K562 (cell line): Measurements from ENCODE around the gene EVI5. TPM values are rescaled to one million over a fixed set of nuclear protein-coding genes. Genes with fewer than 3 reads are reported as not detected.
"Not testable (repeated sequence)": the region's sequence is repeated elsewhere in the genome, so short reads cannot be mapped to it uniquely, and the experiment has no call there.

ENCODE experiments used
- ATAC-seq: fragments of 200-7000 bp; cut with Tn5 transposase; 3 replicates; pipeline ENCODE4 v1.9.1; 2020; ENCODE audit warnings: moderate library complexity
- BruUV-seq: library from RNA; stranded (reverse); fragments of 400-500 nt; replicated peaks from 2 replicates; lab custom pipeline; 2021; lab: Mats Ljungman, UMichigan
- CTCF ChIA-PET: fragments of 300-600 bp; formaldehyde crosslinking; extraction: SDS; loops from one replicate; lab custom pipeline; 2021; ENCODE audit warnings: low intra/inter-chr PET ratio; lab: Yijun Ruan, JAX
- POLR2A ChIA-PET: fragments of 300-600, 350-650 bp; sonication (Branson Sonifier 250); formaldehyde crosslinking; extraction: SDS; loops from one replicate; lab custom pipeline; 2021; ENCODE audit warnings: antibody characterized with exemption, inconsistent platforms; lab: Yijun Ruan, JAX
- DNase-seq, 4 experiments: peaks; one replicate each; pipeline versions ENCODE4 v3.0.0 to v3.0.0-alpha.2; 2011 to 2018; ENCODE audit warnings: low spot score in 3 of 4, mixed read lengths in 3 of 4; ENCODE audit errors: extremely low read depth in 1 of 4
- FAIRE-seq: peaks from 2 replicates; lab custom pipeline; 2011; peaks lifted over from hg19 to GRCh38; lab: Jason Lieb, UNC
- H2AFZ ChIP-seq: 2 replicates; pipeline ENCODE4 v1.6.0; 2011; ENCODE audit warnings: low read depth, low read length, control low read depth, inconsistent platforms
- H3K27ac ChIP-seq: fragments of 200-600 bp; 3 replicates; pipeline ENCODE4 v1.8.0; 2011; ENCODE audit warnings: low read depth, mild to moderate bottlenecking, control low read depth, inconsistent platforms, low read length, moderate library complexity, mixed read lengths; ENCODE audit errors: extremely low read depth
- H3K27me3 ChIP-seq, 2 experiments: fragments of 300-600 bp in 1 of 2; 2 replicates in 1 of 2; 3 replicates in 1 of 2; pipeline versions ENCODE4 v1.6.0 to v1.8.0; 2011; ENCODE audit warnings: inconsistent platforms in 2 of 2, low read length in 2 of 2, mild to moderate bottlenecking in 1 of 2, mixed read lengths in 1 of 2, moderate library complexity in 1 of 2; ENCODE audit not compliant: control insufficient read depth in 2 of 2, insufficient read depth in 2 of 2
- H3K36me3 ChIP-seq: fragments of 300-600 bp; 3 replicates; pipeline ENCODE4 v1.8.0; 2011; ENCODE audit warnings: mild to moderate bottlenecking, low read length, inconsistent platforms; ENCODE audit not compliant: control insufficient read depth, insufficient read depth
- H3K4me1 ChIP-seq, 2 experiments: fragments of 200-600 bp in 1 of 2; replicated peaks in 1 of 2; 2 replicates in 1 of 2; 3 replicates in 1 of 2; pipeline versions ENCODE4 v1.5.1 to v1.8.0; 2011; ENCODE audit warnings: inconsistent platforms in 2 of 2, low read length in 2 of 2, mild to moderate bottlenecking in 1 of 2, mixed read lengths in 1 of 2, moderate library complexity in 1 of 2; ENCODE audit not compliant: control insufficient read depth in 2 of 2, insufficient read depth in 2 of 2
- H3K4me2 ChIP-seq: 2 replicates; pipeline ENCODE4 v1.6.1; 2011; ENCODE audit warnings: low read length, control low read depth, inconsistent platforms, mixed read lengths; ENCODE audit not compliant: insufficient read depth
- H3K4me3 ChIP-seq: fragments of 200-600 bp; sonication (generic), shearing (Covaris generic); 2 replicates; pipeline ENCODE4 v1.5.1; 2016; ENCODE audit warnings: control low read depth, inconsistent platforms
- H3K79me2 ChIP-seq: fragments of 200-600 bp; 3 replicates; pipeline ENCODE4 v1.8.0; 2011; ENCODE audit warnings: low read length, inconsistent platforms; ENCODE audit not compliant: control insufficient read depth, insufficient read depth
- H3K9ac ChIP-seq, 2 experiments: 2 replicates each; pipeline versions ENCODE4 v1.6.0 to v1.6.1; 2011; ENCODE audit warnings: low read depth in 2 of 2, low read length in 2 of 2, control low read depth in 1 of 2, inconsistent platforms in 1 of 2, mild to moderate bottlenecking in 1 of 2, mixed read lengths in 1 of 2; ENCODE audit not compliant: insufficient read depth in 1 of 2
- H3K9me1 ChIP-seq: one replicate; pipeline ENCODE4 v1.6.0; 2011; ENCODE audit warnings: inconsistent platforms, mild to moderate bottlenecking, low read length, moderate library complexity; ENCODE audit not compliant: control insufficient read depth, insufficient read depth
- H3K9me3 ChIP-seq: replicated peaks from 2 replicates; pipeline ENCODE4 v1.5.1; 2011; ENCODE audit warnings: low read depth, low read length, inconsistent platforms; ENCODE audit not compliant: control insufficient read depth, insufficient read depth
- H4K20me1 ChIP-seq: replicated peaks from 2 replicates; pipeline ENCODE4 v1.6.1; 2011; ENCODE audit warnings: low read length, inconsistent platforms, mixed read lengths; ENCODE audit not compliant: control insufficient read depth, insufficient read depth
- TBL1XR1 ChIP-seq, 2 experiments: IDR thresholded peaks; 2 replicates each; pipeline ENCODE4 v1.6.1; 2012; ENCODE audit warnings: improper control_type of control experiment in 2 of 2, low read length in 2 of 2, mild to moderate bottlenecking in 1 of 2
- ZBTB7A ChIP-seq: IDR thresholded peaks from 2 replicates; pipeline ENCODE4 v1.6.1; 2011; ENCODE audit warnings: low read depth, mild to moderate bottlenecking, low read length, moderate library complexity, borderline replicate concordance; ENCODE audit not compliant: control insufficient read depth
- ZNF124 ChIP-seq: sonication (generic); formaldehyde crosslinking; IDR thresholded peaks from 2 replicates; pipeline ENCODE4 v1.8.1; 2022; ENCODE audit warnings: missing genetic modification reagents
- ZNF507 ChIP-seq: conservative IDR thresholded peaks from 2 replicates; pipeline ENCODE4 v1.6.1; 2017; ENCODE audit warnings: missing genetic modification characterization, missing compliant biosample characterization
- WGBS: fragments of 100-300 bp; shearing (Covaris generic); methylation state at CpG from one replicate; pipeline ENCODE4 v1.1.6; 2016; ENCODE audit warnings: low coverage, mixed read lengths; ENCODE audit not compliant: insufficient coverage; ENCODE audit errors: missing lambda C conversion rate; 5-methylcytosine and 5-hydroxymethylcytosine counted together
- in situ Hi-C: fragments of 300-500 bp; cut with MboI; formaldehyde crosslinking; loops from 4 replicates; pipeline ENCODE4 v1.15.0; 2018; ENCODE audit warnings: inconsistent platforms, mixed read lengths
- intact Hi-C: fragments of 100-400 bp; cut with micrococcal nuclease; formaldehyde crosslinking; loops from 2 replicates; pipeline ENCODE4 v1.14.2; 2022
- polyA plus RNA-seq, 8 experiments: library from polyadenylated mRNA; depleted of rRNA in 4 of 8; stranded (reverse) in 5 of 8; unstranded in 3 of 8; fragments of >200 nt; fragmentation: Nextera tagmentation in 2 of 8; fragmentation: Illumina TruSeq in 1 of 8; extraction: Ambion mirVana in 2 of 8; extraction: Trizol in 1 of 8; gene quantifications; 2 replicates each; pipeline versions ENCODE4 v1.2.1 to v1.2.3, GENCODE V29; 2011 to 2014; ENCODE audit warnings: inconsistent platforms in 1 of 8, missing spikeins in 1 of 8
- total RNA-seq, 7 experiments: library from RNA; depleted of rRNA in 6 of 7; stranded (reverse); fragments of >200 nt in 6 of 7; fragmentation: Illumina TruSeq in 2 of 7; extraction: Trizol in 2 of 7; gene quantifications; 2 replicates each; pipeline versions ENCODE4 v1.2.1 to v1.2.3, GENCODE V29; 2011 to 2021; ENCODE audit warnings: low replicate concordance in 1 of 7
- TF ChIP-seq, protein P1 (sequence below): fragments of 250-450 bp; sonication (Bioruptor Pico); IDR thresholded peaks from 2 replicates; pipeline ENCODE4 v1.8.0; 2021; ENCODE audit warnings: moderate library complexity, mild to moderate bottlenecking, inconsistent platforms
- TF ChIP-seq, protein P2 (sequence below): fragments of 200-800 bp; sonication (Bioruptor generic); IDR thresholded peaks from 2 replicates; pipeline ENCODE4 v1.6.1; 2017; ENCODE audit warnings: missing genetic modification characterization, missing compliant biosample characterization
- TF ChIP-seq, protein P3 (sequence below), 2 experiments: fragments of 450-650 bp in 1 of 2; sonication (generic) in 1 of 2; formaldehyde crosslinking; conservative IDR thresholded peaks; 2 replicates each; pipeline versions ENCODE4 v1.4.0 to v1.8.1; 2020 to 2022; ENCODE audit warnings: mild to moderate bottlenecking in 1 of 2, missing genetic modification reagents in 1 of 2

The EVI5 gene
- total and polyA plus RNA-seq, 9 of the 15 experiments (the other 6 are each of a cell fraction or from before 2014, with no cell fraction given): 1.7 to 50.1 (median 13.7) TPM

DNA sequence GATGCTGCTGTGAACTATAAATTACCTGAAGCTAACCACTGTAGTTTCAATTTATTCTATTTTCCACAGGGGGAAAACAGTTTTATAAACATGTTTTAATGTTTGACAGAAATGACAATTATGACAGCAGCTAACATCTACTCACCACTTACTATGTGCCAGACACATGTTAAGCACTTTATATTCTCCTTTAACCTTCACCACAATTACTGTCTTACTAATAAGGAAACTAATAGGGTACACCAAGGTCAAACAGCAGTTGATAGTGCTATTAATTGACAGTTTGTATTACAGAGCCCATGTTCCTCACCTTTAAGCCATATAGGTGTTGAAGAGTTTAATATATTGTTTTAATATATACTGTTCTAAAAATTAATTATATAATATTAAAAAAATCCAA, 146.4 kb downstream of the EVI5 start (continued):
- TF ChIP-seq, protein P1, sequence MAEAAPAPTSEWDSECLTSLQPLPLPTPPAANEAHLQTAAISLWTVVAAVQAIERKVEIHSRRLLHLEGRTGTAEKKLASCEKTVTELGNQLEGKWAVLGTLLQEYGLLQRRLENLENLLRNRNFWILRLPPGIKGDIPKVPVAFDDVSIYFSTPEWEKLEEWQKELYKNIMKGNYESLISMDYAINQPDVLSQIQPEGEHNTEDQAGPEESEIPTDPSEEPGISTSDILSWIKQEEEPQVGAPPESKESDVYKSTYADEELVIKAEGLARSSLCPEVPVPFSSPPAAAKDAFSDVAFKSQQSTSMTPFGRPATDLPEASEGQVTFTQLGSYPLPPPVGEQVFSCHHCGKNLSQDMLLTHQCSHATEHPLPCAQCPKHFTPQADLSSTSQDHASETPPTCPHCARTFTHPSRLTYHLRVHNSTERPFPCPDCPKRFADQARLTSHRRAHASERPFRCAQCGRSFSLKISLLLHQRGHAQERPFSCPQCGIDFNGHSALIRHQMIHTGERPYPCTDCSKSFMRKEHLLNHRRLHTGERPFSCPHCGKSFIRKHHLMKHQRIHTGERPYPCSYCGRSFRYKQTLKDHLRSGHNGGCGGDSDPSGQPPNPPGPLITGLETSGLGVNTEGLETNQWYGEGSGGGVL (CRISPR knock-in tag): no peak
- TF ChIP-seq, protein P2, sequence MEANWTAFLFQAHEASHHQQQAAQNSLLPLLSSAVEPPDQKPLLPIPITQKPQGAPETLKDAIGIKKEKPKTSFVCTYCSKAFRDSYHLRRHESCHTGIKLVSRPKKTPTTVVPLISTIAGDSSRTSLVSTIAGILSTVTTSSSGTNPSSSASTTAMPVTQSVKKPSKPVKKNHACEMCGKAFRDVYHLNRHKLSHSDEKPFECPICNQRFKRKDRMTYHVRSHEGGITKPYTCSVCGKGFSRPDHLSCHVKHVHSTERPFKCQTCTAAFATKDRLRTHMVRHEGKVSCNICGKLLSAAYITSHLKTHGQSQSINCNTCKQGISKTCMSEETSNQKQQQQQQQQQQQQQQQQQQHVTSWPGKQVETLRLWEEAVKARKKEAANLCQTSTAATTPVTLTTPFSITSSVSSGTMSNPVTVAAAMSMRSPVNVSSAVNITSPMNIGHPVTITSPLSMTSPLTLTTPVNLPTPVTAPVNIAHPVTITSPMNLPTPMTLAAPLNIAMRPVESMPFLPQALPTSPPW (CRISPR knock-in tag): no peak
- TF ChIP-seq ZNF507 (no peak), ZBTB7A (no peak), ZNF124 (CRISPR knock-in tag) (no peak), TBL1XR1 (IDR thresholded peaks at IDR 0.05; ENCODE audit: low read length in 2 of 2) (no peak)
- TF ChIP-seq, protein P3, sequence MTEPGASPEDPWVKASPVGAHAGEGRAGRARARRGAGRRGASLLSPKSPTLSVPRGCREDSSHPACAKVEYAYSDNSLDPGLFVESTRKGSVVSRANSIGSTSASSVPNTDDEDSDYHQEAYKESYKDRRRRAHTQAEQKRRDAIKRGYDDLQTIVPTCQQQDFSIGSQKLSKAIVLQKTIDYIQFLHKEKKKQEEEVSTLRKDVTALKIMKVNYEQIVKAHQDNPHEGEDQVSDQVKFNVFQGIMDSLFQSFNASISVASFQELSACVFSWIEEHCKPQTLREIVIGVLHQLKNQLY (CRISPR knock-in tag; conservative IDR thresholded peaks at IDR 0.05): no peak

DNA sequence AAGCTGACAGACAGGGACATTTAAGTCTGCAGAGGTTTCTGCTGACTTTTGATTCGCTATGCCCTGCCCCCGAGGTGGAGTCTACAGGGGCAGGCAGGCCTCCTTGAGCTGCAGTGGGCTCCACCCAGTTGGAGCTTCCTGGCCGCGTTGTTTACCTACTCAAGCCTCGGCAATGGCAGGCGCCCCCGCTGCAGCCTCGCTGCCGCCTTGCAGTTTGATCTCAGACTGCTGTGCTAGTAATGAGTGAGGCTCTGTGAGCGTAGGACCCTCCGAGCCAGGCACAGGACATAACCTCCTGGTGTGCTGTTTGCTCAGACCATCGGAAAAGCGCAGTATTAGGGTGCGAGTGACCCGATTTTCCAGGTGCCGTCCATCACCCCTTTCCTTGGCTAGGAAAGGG, 149.7 kb downstream of the EVI5 start:
- 90% methylated on average over 14 of the region's 16 CpGs for WGBS
- H3K9me3 ChIP-seq, H2AFZ ChIP-seq, BruUV-seq, in situ Hi-C loops, H3K4me1 ChIP-seq, H3K36me3 ChIP-seq, H4K20me1 ChIP-seq, intact Hi-C loops, H3K4me2 ChIP-seq, DNase-seq, ATAC-seq, CTCF ChIA-PET, POLR2A ChIA-PET, H3K27ac ChIP-seq, FAIRE-seq, H3K9me1 ChIP-seq, H3K9ac ChIP-seq, H3K79me2 ChIP-seq, H3K4me3 ChIP-seq, H3K27me3 ChIP-seq: not testable (repeated sequence)
